DND-41 (cell line): Measurements from ENCODE around the gene JOSD2.

Experiments used
- CTCF ChIP-seq: IDR thresholded peaks from 2 replicates; pipeline ENCODE4 v1.5.1; 2012; ENCODE audit warnings: borderline replicate concordance, low read length, moderate library complexity, mild to moderate bottlenecking; ENCODE audit not compliant: poor library complexity, severe bottlenecking; ENCODE audit errors: extremely low read depth
- EZH2 ChIP-seq: IDR thresholded peaks from 3 replicates; pipeline ENCODE4 v1.6.1; 2012; ENCODE audit warnings: borderline replicate concordance, low read depth, mild to moderate bottlenecking, moderate library complexity, low read length, inconsistent platforms; ENCODE audit not compliant: severe bottlenecking

DNA sequence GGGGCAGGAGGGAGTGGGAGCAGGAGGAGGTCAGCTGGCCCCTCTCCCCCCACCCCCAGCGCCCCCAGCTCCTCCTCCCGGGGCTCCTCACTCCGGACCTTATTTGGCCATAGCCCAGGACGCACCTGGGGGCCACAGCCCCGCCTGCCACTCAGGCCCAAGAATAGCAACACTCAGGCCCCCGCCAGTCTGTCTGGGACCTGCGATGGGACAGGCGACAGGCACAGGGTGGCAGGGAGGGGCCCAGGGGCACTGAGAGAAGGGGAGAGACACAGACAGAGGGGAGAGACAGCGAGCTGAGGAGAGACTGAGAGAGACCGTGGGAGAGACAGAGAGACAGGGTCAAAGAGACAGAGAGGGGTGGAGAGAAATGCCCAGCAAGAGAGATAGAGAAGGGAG, 10.2 kb downstream of the JOSD2 start:
- no peak for TF ChIP-seq CTCF
- TF ChIP-seq EZH2, result no peak
